Neutrophil (primary cell): Measurements from ENCODE around the gene IL4.

Source experiments
- H3K27ac ChIP-seq: fragments of 200-600 bp; sonication (generic); 2 replicates; pipeline ENCODE4 v1.5.1; 2016; ENCODE audit warnings: mild to moderate bottlenecking, moderate library complexity
- H3K27me3 ChIP-seq: fragments of 200-600 bp; sonication (generic); 2 replicates; pipeline ENCODE4 v1.6.0; 2016; ENCODE audit warnings: mild to moderate bottlenecking
- H3K36me3 ChIP-seq: fragments of 200-600 bp; sonication (generic); 2 replicates; pipeline ENCODE4 v1.5.1; 2017
- H3K4me1 ChIP-seq, 2 experiments: fragments of 200-600 bp in 1 of 2; sonication (generic) in 1 of 2; 1 replicate in 1 of 2; 2 replicates in 1 of 2; pipeline versions ENCODE4 v1.5.1 to v1.6.1; 2013 to 2016; ENCODE audit warnings: low read depth in 1 of 2, low read length in 1 of 2, mild to moderate bottlenecking in 1 of 2, moderate library complexity in 1 of 2; ENCODE audit not compliant: control insufficient read depth in 1 of 2, insufficient read depth in 1 of 2
- H3K4me3 ChIP-seq, 2 experiments: fragments of 200-600 bp in 1 of 2; sonication (generic) in 1 of 2; 1 replicate in 1 of 2; 2 replicates in 1 of 2; pipeline ENCODE4 v1.5.1; 2013 to 2016; ENCODE audit warnings: low read depth in 1 of 2, low read length in 1 of 2, mild to moderate bottlenecking in 1 of 2, moderate library complexity in 1 of 2
- H3K9me3 ChIP-seq: fragments of 200-600 bp; sonication (generic); 2 replicates; pipeline ENCODE4 v1.5.1; 2016
- CTCF ChIP-seq: fragments of 200-600 bp; sonication (generic); IDR thresholded peaks from 2 replicates; pipeline ENCODE4 v1.5.1; 2016; ENCODE audit warnings: antibody characterized with exemption

The IL4 gene

GRCh38 chr5:132678735-132679134 is 4.9 kb downstream of the IL4 start:
- Histone ChIP-seq H3K36me3 (no peaks in the 10 kb centered on the region), H3K4me1 (no peaks in the 10 kb centered on the region), H3K27ac (no peak overlapping the region), H3K27me3 (no peaks in the 10 kb centered on the region), H3K4me3 (no peak overlapping the region), H3K9me3 (no peaks in the 10 kb centered on the region)
- no peak for TF ChIP-seq CTCF

GRCh38 chr5:132679166-132679565 is 5.4 kb downstream of the IL4 start:
- Histone ChIP-seq H3K9me3 (no peaks in the 10 kb centered on the region), H3K27ac (no peak overlapping the region), H3K4me1 (no peaks in the 10 kb centered on the region), H3K4me3 (no peak overlapping the region), H3K36me3 (no peaks in the 10 kb centered on the region), H3K27me3 (no peaks in the 10 kb centered on the region)
- TF ChIP-seq CTCF = no peak

GRCh38 chr5:132679717-132680380 is 6.1 kb downstream of the IL4 start:
- no peak overlapping the region for H3K4me3 ChIP-seq
- H3K27me3 ChIP-seq = no peaks in the 10 kb centered on the region
- TF ChIP-seq CTCF = no peak

GRCh38 chr5:132680780-132681475 is 7.1 kb downstream of the IL4 start:
- no peaks in the 10 kb centered on the region for H3K4me1 ChIP-seq
- H3K4me3 ChIP-seq = no peak overlapping the region
- TF ChIP-seq CTCF = no peak
- no peaks in the 10 kb centered on the region for H3K9me3 ChIP-seq
- H3K36me3 ChIP-seq = no peaks in the 10 kb centered on the region
- no peaks in the 10 kb centered on the region for H3K27me3 ChIP-seq
- no peak overlapping the region for H3K27ac ChIP-seq

More at GRCh38 chr5:132679717-132680380, 6.1 kb downstream of the IL4 start:
- Histone ChIP-seq H3K36me3 (no peaks in the 10 kb centered on the region), H3K9me3 (no peaks in the 10 kb centered on the region), H3K4me1 (no peaks in the 10 kb centered on the region), H3K27ac (no peak overlapping the region)

GRCh38 chr5:132681476-132681831 is 7.7 kb downstream of the IL4 start:
- Histone ChIP-seq H3K27me3 (no peaks in the 10 kb centered on the region), H3K27ac (no peak overlapping the region), H3K4me1 (no peaks in the 10 kb centered on the region), H3K4me3 (no peak overlapping the region), H3K9me3 (no peaks in the 10 kb centered on the region), H3K36me3 (no peaks in the 10 kb centered on the region)
- TF ChIP-seq CTCF = no peak
